ENCODE data around the gene CDIPT. TPM values are rescaled to one million over a fixed set of nuclear protein-coding genes. Genes with fewer than 3 reads are reported as not detected.
"Not testable (repeated sequence)": the region's sequence is repeated elsewhere in the genome, so short reads cannot be mapped to it uniquely, and the experiment has no call there.

CDIPT gene
- total RNA-seq, 4 donors from 2014 or later = 83.4 to 122 (median 108) TPM

- no peak for DNase-seq (ENCODE audit: low spot score in 2 of 2)
- intact Hi-C loops (cut with DNase I; ENCODE audit: low total_unique reads) = loop anchor here (10.0 kb wide), 1 partner anchor 135 kb away; no protein-coding TSS in a partner anchor
- WGBS, 2 donors = 84 to 89% methylated on average over 10 of the region's 10 CpGs
- H3K4me3 ChIP-seq (ENCODE audit: low read depth, poor library complexity, severe bottlenecking) = no peak overlapping the region
- TF ChIP-seq POLR2A (IDR thresholded peaks at IDR 0.05) (no peak), CTCF (IDR thresholded peaks at IDR 0.05) (no peak)
These were observed 22.8 kb downstream of the CDIPT start for GRCh38 chr16:29840240-29840639.

DNA sequence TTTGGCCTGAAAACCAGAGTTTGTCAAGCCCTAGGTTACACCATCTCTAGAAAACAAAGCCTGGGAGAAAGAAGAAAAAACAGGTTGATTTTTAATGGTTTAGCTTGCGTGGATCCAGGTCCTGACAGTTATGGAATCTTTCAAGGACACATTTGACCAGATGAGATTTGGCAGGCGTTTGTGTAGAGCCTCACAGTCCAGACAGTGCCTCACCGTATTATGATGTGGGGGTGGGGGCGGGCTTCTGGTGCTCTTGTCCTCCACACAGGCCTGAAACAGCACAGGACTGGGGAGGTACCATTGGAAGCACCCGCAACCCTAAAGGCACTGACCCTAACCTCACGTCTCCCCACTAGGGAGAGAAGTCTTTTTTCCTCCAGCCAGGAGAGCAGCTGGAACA is 23.2 kb downstream of the CDIPT start:
- no peak for DNase-seq (ENCODE audit: low spot score in 2 of 2)
- TF ChIP-seq CTCF (IDR thresholded peaks at IDR 0.05) (no peak), POLR2A (IDR thresholded peaks at IDR 0.05) (no peak)
- intact Hi-C loops (cut with DNase I; ENCODE audit: low total_unique reads) = loop anchor here (10.0 kb wide), 1 partner anchor 135 kb away; no protein-coding TSS in a partner anchor
- H3K4me3 ChIP-seq (ENCODE audit: low read depth, poor library complexity, severe bottlenecking) = no peak overlapping the region
- 83 to 85% methylated on average over 6 of the region's 6 CpGs for WGBS, 2 donors

- intact Hi-C loops (cut with DNase I; ENCODE audit: low total_unique reads) = no loop called here
- WGBS, 2 donors = 95% methylated on average over 5 of the region's 5 CpGs
- DNase-seq (ENCODE audit: low spot score in 2 of 2) = no peak
- TF ChIP-seq POLR2A (IDR thresholded peaks at IDR 0.05) (no peak), CTCF (IDR thresholded peaks at IDR 0.05) (no peak)
- H3K4me3 ChIP-seq (ENCODE audit: low read depth, poor library complexity, severe bottlenecking) = no peak overlapping the region
These were observed 25.2 kb downstream of the CDIPT start for GRCh38 chr16:29837841-29838240.

- intact Hi-C loops (cut with DNase I; ENCODE audit: low total_unique reads) = no loop called here
- 80 to 85% methylated on average over 15 of the region's 15 CpGs for WGBS, 2 donors
These were observed 26.4 kb downstream of the CDIPT start for GRCh38 chr16:29836623-29837022.

GRCh38 chr16:29835926-29836325 is 27.1 kb downstream of the CDIPT start:
- DNase-seq (ENCODE audit: low spot score in 2 of 2) = no peak
- intact Hi-C loops (cut with DNase I; ENCODE audit: low total_unique reads) = no loop called here
- no peak overlapping the region for H3K4me3 ChIP-seq (ENCODE audit: low read depth, poor library complexity, severe bottlenecking)
- TF ChIP-seq CTCF (IDR thresholded peaks at IDR 0.05) (no peak), POLR2A (IDR thresholded peaks at IDR 0.05) (no peak)
- 84 to 91% methylated on average over 7 of the region's 7 CpGs for WGBS, 2 donors

More at GRCh38 chr16:29836623-29837022, 26.4 kb downstream of the CDIPT start:
- TF ChIP-seq CTCF (IDR thresholded peaks at IDR 0.05) = no peak
- no peak for TF ChIP-seq POLR2A (IDR thresholded peaks at IDR 0.05)
- H3K4me3 ChIP-seq (ENCODE audit: low read depth, poor library complexity, severe bottlenecking) = no peak overlapping the region
- no peak for DNase-seq (ENCODE audit: low spot score in 2 of 2)

- TF ChIP-seq POLR2A (IDR thresholded peaks at IDR 0.05) (no peak), CTCF (IDR thresholded peaks at IDR 0.05) (no peak)
- no peak for DNase-seq (ENCODE audit: low spot score in 2 of 2)
- 88 to 92% methylated on average over 5 of the region's 5 CpGs for WGBS, 2 donors
- no peak overlapping the region for H3K4me3 ChIP-seq (ENCODE audit: low read depth, poor library complexity, severe bottlenecking)
- intact Hi-C loops (cut with DNase I; ENCODE audit: low total_unique reads) = no loop called here
These were observed 28.9 kb downstream of the CDIPT start for GRCh38 chr16:29834079-29834478.

- 94 to 98% methylated on average over 4 of the region's 4 CpGs for WGBS, 2 donors
- H3K4me3 ChIP-seq (ENCODE audit: low read depth, poor library complexity, severe bottlenecking); intact Hi-C loops (cut with DNase I; ENCODE audit: low total_unique reads); DNase-seq (ENCODE audit: low spot score in 2 of 2): not testable (repeated sequence)
These were observed 29.8 kb downstream of the CDIPT start for GRCh38 chr16:29833219-29833618.
